ENCODE results near the gene GATA2.

GATA2 gene

DNA sequence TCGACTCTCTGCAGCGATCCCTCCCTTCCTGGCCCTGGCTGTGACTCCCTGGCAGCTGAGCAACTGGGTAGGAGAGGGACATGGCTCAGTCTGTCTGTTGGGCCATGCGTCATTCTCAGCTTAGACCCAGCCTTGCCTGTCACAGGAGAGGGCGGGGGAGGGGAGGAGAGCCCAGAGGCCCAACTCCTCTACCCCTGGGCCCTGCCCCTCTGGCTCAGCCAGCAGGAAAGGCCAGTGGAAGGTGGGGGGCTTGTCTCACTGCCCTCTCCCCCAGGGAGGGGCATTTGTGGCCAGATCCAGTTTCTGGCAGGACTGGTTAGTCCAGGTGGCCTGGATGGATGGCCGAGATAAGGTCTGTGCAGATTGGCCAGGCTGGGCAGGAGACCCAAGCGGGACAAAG, 57.9 kb downstream of the GATA2 start:
- DNase-seq (ENCODE audit: low spot score) (no peak), FAIRE-seq (no peak)

DNA sequence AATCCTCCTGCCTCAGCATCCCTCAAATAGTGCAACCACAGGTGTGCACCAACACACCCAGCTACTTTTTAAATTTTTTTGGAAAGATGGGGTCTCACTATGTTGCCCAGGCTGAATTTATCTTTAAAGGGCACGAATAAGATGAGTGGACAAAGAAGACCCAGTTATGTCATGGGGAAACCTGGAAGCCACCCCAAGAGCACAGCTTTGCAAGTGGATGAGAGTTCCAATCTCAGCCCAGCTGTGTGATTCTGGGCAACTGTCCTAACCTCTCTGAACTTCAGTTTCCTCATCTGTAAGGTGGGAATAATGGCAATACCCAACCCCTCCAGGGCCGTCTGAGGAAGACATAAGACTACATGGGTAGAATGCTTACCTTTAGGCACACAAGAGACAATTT, 58.5 kb downstream of the GATA2 start:
- no peak for FAIRE-seq
- DNase-seq (ENCODE audit: low spot score) = no peak

DNA sequence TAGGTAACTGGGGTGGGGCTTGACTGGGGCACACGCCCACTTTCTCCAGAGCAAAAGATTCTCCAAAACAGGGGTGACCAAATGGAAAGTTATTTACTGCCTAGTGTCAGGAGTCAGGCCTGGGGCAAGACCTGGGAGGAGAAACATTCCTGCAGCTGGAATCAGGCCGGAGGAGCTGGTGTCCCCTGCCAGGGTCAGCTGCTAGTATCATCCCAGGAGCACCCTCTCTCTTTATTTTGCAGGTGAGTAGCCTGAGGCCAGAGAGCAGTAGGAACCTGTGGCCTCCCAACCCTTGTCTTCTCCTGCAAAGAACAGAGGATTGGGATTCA, 59.2 kb downstream of the GATA2 start:
- DNase-seq (ENCODE audit: low spot score) (no peak), FAIRE-seq (no peak)

DNA sequence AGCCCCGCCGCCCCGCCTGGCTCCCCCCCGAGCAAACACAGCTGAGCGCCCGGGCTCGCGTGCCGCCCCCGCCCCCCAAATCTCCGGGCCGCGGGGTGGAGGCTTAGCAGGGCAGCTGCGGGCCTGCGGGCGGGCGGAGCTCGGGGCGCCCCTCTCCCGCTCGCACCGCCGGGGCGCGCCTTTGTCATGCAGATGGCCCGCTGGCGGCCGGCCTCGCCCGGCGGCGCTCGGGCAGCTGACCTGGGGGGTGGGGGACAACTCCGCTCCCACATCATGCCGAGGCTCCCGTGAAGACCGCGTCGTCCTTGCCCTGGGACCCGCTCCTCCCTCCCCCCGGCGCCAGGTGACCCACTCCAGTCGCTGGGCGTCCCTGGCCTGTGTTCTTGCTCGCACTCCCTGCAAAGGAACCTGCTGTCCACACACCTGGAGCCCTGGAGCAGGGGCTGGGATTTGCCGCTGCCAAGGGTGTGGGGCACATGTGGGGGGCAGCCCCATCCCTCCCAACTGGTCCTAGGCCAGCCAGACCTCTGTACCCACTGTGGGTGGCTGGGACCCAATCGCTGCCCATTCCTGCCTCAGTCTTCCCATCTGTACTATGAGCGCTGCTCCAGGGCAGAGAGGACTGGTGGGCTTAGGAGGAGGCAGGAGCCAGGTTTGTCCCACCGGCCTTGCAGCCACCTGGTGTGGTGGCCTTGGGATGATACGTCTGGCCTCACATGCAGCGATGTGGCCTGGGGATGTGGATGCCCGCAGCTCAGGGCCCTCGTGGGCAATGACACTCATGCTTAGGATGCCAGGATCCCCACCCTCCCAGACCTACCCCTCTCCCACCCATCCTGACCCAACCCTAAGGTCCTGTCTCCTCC, 59.8 kb downstream of the GATA2 start:
- no peak for FAIRE-seq
- no peak for DNase-seq (ENCODE audit: low spot score)

DNA sequence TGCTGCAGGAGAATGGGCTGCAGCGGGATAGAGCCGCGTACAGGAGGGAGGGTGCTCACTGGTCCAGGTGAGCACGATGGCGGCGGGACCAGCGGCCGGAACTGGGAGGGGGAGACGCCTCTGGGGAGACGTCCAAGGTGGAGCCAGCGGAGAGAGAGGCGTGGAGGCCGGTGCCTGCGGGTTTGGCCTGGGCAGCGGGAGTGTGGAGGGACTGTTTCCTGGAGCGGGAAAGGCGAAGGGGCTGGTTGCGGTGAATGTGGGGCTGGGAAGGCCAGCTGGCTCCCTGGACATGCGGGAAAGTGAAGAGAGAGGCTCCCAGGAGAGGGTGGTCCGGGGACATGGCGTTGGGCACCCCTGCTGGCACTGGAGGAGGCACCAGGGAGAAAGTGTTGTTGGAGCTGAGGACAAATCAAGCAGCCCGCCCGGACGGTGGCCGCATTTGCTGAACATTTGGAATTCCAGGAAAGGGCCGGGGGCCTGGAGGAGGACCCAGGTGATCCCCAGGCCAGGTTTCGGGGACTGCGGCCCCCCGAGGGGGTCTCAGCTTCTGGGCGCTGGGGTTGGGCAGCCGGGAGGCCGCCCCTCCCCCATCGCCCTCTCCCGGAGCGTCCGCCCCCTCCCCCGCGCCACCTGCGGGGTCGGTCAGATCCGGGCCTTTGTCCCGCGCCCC, 60.6 kb downstream of the GATA2 start:
- no peak for FAIRE-seq
- DNase-seq (ENCODE audit: low spot score) = no peak

DNA sequence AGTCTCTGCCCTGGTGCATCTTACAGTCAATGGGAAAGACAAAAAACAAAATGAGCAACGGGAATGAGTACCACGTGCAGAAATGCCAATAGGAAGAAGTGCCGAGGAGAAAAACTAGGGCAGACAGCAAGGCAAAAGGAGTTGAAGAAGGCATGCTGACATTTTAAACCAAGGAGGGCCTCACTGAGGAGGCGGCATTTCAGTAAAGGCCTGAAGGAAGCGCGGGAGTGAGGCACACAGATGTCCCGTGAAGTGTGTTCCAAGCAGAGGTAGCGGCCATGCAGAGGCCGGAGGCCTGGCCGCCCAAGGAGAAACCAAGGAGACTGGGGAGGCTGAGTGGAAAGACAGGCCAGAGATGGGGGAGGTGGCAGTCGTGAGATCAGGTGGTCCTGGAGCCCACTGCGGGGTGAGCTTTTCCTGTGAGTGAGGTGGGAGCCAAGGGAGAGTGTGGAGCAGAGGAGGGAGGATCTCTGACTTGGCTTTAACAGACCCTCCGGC, 61.1 kb downstream of the GATA2 start:
- DNase-seq (ENCODE audit: low spot score) (no peak), FAIRE-seq (no peak)

DNA sequence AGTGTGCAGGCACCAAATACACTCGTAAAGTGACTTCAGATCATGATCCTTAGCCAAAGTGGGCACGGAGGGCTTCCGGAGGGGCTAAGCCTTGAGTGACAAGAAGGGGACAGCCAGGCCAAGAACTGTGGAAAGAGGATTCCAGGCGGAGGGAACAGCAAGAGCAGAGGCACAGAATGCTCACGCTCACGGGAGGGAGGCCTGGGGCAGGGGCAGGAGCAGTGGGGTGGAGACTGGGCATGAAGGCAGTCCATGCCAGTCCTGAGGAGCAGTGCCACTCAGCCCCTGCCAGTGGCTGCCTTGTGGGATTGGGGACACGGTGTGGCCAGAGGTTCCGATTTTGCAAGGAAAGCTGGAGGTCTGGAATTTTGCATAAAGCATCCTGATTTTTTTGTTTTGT, 62.3 kb downstream of the GATA2 start:
- FAIRE-seq = no peak
- no peak for DNase-seq (ENCODE audit: low spot score)

DNA sequence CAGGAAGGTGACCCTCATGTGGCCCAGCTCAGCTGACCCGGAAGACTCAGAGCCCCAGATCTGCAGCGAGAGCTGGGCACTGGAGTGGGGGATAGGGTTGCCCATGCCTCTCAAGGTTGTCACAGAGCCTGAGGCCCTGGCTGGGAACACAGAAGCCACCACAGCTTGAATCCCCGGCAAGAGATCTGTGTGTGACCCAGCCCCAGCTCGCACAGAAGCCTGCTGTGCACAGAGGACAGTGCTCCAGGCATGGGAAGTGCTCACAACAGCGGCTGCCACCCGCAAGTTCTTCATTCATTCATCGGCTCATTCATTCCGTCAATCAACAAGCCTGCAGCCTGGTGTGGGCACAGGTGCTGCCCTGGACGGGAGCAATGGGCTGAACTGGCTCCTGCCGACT, 62.7 kb downstream of the GATA2 start:
- no peak for DNase-seq (ENCODE audit: low spot score)

DNA sequence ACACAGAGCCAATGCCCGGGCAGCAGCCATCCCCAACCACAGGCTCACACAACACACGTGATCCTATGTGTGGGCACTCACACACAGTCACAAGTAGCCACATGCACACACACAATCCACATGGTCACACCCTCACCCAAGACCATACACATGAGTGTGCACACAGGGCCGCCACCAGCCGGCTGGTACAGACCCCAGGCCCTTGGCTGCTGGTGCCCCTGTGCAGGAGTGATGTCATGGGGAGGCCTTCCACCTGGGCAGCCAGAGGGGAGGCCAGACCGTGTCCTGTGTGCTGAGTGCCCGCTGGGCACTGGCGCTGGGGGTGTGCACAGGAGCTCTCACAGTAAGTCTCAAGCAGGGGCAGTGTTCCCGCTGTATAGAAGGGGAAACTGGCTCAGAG, 63.2 kb downstream of the GATA2 start:
- DNase-seq (ENCODE audit: low spot score) (no peak), FAIRE-seq (no peak)

More for the DNA sequence above, 62.7 kb downstream of the GATA2 start:
- FAIRE-seq = no peak

Data from urothelium cell line (cell line).